ENCODE measurements around the gene KCNIP3.
"Not testable (repeated sequence)": the region's sequence is repeated elsewhere in the genome, so short reads cannot be mapped to it uniquely, and the experiment has no call there.

The KCNIP3 gene

DNA sequence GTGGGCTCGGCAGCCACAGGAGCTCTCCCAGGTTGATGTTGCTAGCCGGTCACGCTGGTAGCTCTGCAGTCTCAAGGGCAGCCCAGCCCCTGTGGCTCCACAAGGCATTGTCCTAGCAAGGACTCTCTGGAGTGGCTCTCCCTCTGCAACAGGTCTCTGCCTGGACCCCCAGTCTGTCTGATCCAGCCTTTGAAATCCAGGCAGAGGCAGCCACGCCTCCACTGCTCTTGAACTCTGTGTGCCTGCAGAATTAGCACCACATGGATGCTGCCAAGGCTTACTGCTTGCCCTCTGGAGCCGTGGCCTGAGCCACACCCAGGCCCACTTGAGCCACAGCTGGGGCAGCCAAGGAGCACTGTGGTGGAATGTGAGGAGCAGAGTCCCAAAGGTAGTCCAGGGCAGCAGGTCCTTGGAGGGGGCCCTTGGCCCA, 62.4 kb downstream of the KCNIP3 start:
- DNase-seq = no peak

GRCh38 chr2:95361216-95361980, 64.3 kb downstream of the KCNIP3 start:
- no peak for DNase-seq

GRCh38 chr2:95362486-95362885, 65.3 kb downstream of the KCNIP3 start:
- DNase-seq = no peak

DNA sequence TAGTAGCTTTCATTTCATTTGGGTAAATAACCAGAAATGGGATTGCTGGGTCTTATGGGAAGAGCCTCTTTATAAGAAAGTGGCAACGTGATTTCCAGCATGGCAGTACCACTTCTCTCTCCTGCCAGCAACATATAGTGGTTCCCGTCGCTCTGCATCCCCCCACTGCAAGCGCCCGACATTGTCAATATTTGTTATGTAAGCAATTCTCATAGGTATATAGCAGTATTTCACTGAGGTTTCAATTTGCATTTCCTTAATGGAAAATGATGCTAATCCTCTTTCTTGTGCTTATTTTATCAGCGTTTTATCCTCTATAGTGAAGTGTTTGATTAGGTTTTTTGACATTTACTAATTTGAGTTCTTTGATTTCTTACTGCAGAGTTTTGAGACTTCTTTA, 69.4 kb downstream of the KCNIP3 start:
- no peak for DNase-seq

GRCh38 chr2:95372216-95372829, 75.2 kb downstream of the KCNIP3 start:
- no peak for DNase-seq

DNA sequence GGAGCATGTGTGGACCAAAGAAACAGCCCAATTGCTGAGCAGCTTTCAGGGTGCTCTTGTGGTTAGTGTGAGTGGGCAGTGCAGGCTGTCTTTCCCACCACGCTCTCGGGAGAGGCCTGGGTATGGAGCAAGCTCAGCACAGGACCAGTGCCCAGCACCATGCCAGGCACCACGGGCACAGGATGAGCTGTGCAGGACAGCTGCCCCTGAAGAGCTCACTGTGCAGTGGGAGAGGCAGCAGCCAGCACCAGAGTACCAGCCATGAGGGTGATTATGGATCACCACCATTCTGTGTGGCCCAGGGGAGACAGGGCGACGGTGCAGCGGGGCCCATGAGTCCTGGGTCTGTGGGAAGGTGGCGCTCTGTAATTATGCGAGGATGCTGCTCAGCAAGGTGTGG, 75.7 kb downstream of the KCNIP3 start:
- no peak for DNase-seq

GRCh38 chr2:95374029-95374428, 76.9 kb downstream of the KCNIP3 start:
- DNase-seq = no peak

- no peak for DNase-seq
Measured at GRCh38 chr2:95374451-95374920, 77.3 kb downstream of the KCNIP3 start.

GRCh38 chr2:95374921-95375471, 77.8 kb downstream of the KCNIP3 start:
- peak in 1 of 51 donors; percentile 21 for DNase-seq

GRCh38 chr2:95375532-95376150, 78.5 kb downstream of the KCNIP3 start:
- no peak for DNase-seq

GRCh38 chr2:95376311-95377215, 79.4 kb downstream of the KCNIP3 start:
- DNase-seq = no peak

DNA sequence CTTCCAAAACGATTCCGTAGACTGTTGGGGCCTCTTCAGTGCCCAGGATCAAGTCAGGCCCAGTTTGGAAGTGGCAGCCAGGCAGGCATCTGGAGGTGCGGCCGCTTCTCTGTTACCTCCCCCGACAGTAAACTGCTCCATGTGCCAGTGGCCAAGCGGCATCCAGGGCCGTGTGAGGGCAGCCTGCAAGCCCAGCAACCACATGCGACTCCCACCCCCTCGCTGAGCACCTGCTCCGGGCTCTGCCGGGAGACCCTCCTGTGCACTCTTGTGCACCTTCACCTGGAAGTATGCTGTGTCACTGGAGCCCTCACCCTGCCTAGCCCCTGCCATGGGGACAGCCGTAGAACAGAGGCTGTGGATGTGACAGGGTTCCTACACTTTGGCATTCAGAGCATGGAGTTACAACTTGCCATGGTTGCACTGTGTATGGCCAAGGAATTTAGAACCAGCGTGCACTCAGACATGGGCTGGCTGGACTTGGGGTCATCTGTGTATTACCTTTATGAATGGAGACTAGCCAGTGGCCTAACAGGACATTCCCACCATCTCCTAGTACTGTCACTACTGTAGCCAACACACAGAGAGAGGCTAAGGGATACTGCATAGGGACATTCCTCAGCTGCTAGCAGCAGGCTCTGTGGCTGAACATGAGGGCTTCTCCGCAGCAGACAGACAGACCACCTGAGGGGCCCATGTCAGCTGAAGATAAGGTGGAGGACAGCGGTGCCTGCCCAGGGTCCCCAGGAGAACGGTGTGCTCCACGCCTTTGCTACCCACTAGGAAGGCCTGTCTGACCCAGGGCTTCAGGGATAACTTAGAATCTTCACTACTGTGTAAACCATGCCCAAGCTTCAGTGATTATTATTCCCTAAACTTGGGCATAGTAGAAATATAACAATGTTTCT, 80.3 kb downstream of the KCNIP3 start:
- DNase-seq = no peak

DNA sequence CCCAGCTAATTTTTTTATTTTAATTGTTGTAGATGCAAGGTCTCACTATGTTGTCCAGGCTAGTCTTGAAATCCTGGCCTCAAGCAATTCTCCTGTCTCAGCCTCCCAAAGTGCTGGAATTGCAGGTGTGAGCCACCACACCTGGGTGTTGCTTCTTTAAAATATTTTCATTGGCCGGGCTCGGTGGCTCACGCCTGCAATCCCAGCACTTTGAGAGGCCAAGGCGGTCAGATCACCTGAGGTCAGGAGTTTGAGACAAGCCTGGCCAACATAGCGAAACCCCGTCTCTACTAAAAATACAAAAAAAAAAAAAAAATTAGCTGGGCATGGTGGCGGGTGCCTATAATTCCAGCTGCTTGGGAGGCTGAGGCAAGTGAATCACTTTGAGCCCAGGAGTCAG, 81.1 kb downstream of the KCNIP3 start:
- not testable (repeated sequence) for DNase-seq

GRCh38 chr2:95379371-95379831, 82.3 kb downstream of the KCNIP3 start:
- no peak for DNase-seq

GRCh38 chr2:95380280-95380679, 83.1 kb downstream of the KCNIP3 start:
- no peak for DNase-seq

DNA sequence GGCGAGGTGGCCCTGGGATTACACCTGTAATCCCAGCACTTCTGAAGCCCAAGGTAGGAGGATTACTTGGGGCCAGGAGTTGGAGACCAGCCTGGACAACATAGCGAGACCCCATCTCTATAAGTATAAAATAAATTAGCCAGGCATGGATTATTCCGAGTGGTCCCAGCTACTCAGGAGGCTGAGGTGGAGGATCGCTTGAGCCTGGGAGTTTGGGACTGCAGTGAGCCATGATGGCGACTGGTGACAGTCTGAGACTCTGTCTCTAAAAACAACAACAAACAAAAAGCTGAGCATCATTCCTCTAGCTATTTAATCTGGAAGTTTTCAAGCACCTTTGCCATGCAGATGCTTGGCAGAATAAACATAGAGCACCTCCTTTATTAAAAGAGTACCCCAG, 83.6 kb downstream of the KCNIP3 start:
- DNase-seq = no peak

- DNase-seq = no peak
Measured at GRCh38 chr2:95381212-95382191, 84.4 kb downstream of the KCNIP3 start.

DNA sequence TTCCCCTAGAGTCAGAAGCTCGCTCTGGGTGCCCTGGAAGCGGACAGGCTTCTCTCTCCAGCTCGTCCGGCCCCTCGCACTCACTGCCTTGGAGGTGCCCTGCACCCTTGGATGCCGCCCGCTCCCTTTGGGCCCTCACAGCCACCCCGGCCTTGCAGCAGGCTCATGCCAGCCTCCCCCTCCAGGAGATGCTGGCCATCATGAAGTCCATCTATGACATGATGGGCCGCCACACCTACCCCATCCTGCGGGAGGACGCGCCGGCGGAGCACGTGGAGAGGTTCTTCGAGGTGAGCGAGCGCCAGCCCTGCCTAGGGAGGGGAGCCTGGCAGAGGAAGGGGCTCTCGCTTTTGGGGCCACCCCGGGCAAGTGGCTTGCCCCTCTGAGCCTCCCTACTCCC, 85.0 kb downstream of the KCNIP3 start:
- DNase-seq = no peak
